IMR-90 (cell line): Measurements from ENCODE around the gene ANTXR1. TPM values are rescaled to one million over a fixed set of nuclear protein-coding genes. Genes with fewer than 3 reads are reported as not detected.

Experiments
- ATAC-seq: fragments of 200-7000 bp; cut with Tn5 transposase; 2 replicates; pipeline ENCODE4 v1.9.1; 2020; ENCODE audit warnings: low read depth, mild to moderate bottlenecking, moderate library complexity
- BruUV-seq: library from RNA; stranded (reverse); fragments of 400-500 nt; replicated peaks from 2 replicates; lab custom pipeline; 2021; lab: Mats Ljungman, UMichigan
- CTCF ChIA-PET: fragments of 300-600 bp; formaldehyde crosslinking; extraction: SDS; loops from one replicate; lab custom pipeline; 2021; ENCODE audit warnings: antibody characterized with exemption; lab: Yijun Ruan, JAX
- POLR2A ChIA-PET: fragments of 300-600 bp; sonication (Branson Sonifier 250); formaldehyde crosslinking; loops from one replicate; lab custom pipeline; 2022; ENCODE audit warnings: antibody characterized with exemption; ENCODE audit not compliant: unreplicated experiment; lab: Charles Lee
- DNase-seq: peaks from one replicate; pipeline ENCODE4 v3.0.0; 2013
- H2AFZ ChIP-seq: replicated peaks from 2 replicates; pipeline ENCODE3; 2013; ENCODE audit warnings: low read length, mild to moderate bottlenecking; ENCODE audit not compliant: poor library complexity
- H2AK5ac ChIP-seq: 2 replicates; pipeline ENCODE4 v1.6.1; 2013; ENCODE audit warnings: low read depth, low read length, inconsistent platforms
- H2AK9ac ChIP-seq: replicated peaks from 2 replicates; pipeline ENCODE3; 2013; ENCODE audit warnings: mild to moderate bottlenecking, low read depth, low read length, moderate library complexity; ENCODE audit not compliant: poor library complexity
- H2BK120ac ChIP-seq: 2 replicates; pipeline ENCODE4 v1.6.1; 2013; ENCODE audit warnings: low read depth, low read length, inconsistent platforms
- H2BK15ac ChIP-seq: 3 replicates; pipeline ENCODE4 v1.6.1; 2013; ENCODE audit warnings: low read depth, low read length, inconsistent platforms
- H2BK20ac ChIP-seq: 2 replicates; pipeline ENCODE4 v1.6.1; 2013; ENCODE audit warnings: low read depth, mild to moderate bottlenecking, inconsistent platforms, low read length, moderate library complexity
- H2BK5ac ChIP-seq: 2 replicates; pipeline ENCODE4 v1.6.1; 2013; ENCODE audit warnings: mild to moderate bottlenecking, low read depth, low read length, inconsistent platforms; ENCODE audit not compliant: poor library complexity, severe bottlenecking
- H3K14ac ChIP-seq: replicated peaks from 2 replicates; pipeline ENCODE4 v1.6.1; 2013; ENCODE audit warnings: low read depth, low read length, inconsistent platforms
- H3K18ac ChIP-seq: 2 replicates; pipeline ENCODE4 v1.6.1; 2013; ENCODE audit warnings: low read depth, low read length, control low read depth
- H3K23ac ChIP-seq: 2 replicates; pipeline ENCODE4 v1.6.1; 2013; ENCODE audit warnings: low read depth, low read length, inconsistent platforms
- H3K27ac ChIP-seq: 2 replicates; pipeline ENCODE4 v1.5.1; 2013; ENCODE audit warnings: mild to moderate bottlenecking, control low read depth, low read length; ENCODE audit not compliant: insufficient read depth
- H3K27me3 ChIP-seq: 2 replicates; pipeline ENCODE4 v1.6.1; 2013; ENCODE audit warnings: low read length; ENCODE audit not compliant: control insufficient read depth, insufficient read depth
- H3K36me3 ChIP-seq: 2 replicates; pipeline ENCODE4 v1.6.1; 2013; ENCODE audit warnings: low read length, mixed read lengths; ENCODE audit not compliant: control insufficient read depth, insufficient read depth
- H3K4ac ChIP-seq: 2 replicates; pipeline ENCODE4 v1.6.1; 2013; ENCODE audit warnings: low read depth, low read length, inconsistent platforms
- H3K4me1 ChIP-seq: 2 replicates; pipeline ENCODE4 v1.6.1; 2013; ENCODE audit warnings: low read length, mixed read lengths; ENCODE audit not compliant: control insufficient read depth, insufficient read depth
- H3K4me2 ChIP-seq: 2 replicates; pipeline ENCODE4 v1.6.1; 2013; ENCODE audit warnings: low read depth, mild to moderate bottlenecking, control low read depth, low read length, moderate library complexity
- H3K4me3 ChIP-seq: 2 replicates; pipeline ENCODE4 v1.5.1; 2013; ENCODE audit warnings: low read depth, mild to moderate bottlenecking, control low read depth, low read length, moderate library complexity; ENCODE audit not compliant: insufficient read depth
- H3K56ac ChIP-seq: 2 replicates; pipeline ENCODE4 v1.6.1; 2013; ENCODE audit warnings: low read length, inconsistent platforms; ENCODE audit not compliant: insufficient read depth; ENCODE audit errors: extremely low read depth
- H3K79me1 ChIP-seq, 2 experiments: 2 replicates each; pipeline ENCODE4 v1.6.1; 2013; ENCODE audit warnings: low read length in 2 of 2, inconsistent platforms in 1 of 2, low read depth in 1 of 2
- H3K9ac ChIP-seq: 2 replicates; pipeline ENCODE4 v1.6.1; 2013; ENCODE audit warnings: low read depth, low read length, control low read depth
- H3K9me1 ChIP-seq: 2 replicates; pipeline ENCODE4 v1.6.1; 2013; ENCODE audit warnings: low read length, inconsistent platforms; ENCODE audit not compliant: insufficient read depth
- H3K9me3 ChIP-seq: 2 replicates; pipeline ENCODE4 v1.6.1; 2013; ENCODE audit warnings: low read length; ENCODE audit not compliant: control insufficient read depth, insufficient read depth
- H4K20me1 ChIP-seq: 2 replicates; pipeline ENCODE4 v1.6.1; 2013; ENCODE audit warnings: low read length, inconsistent platforms; ENCODE audit not compliant: insufficient read depth
- H4K5ac ChIP-seq: 2 replicates; pipeline ENCODE4 v1.6.1; 2013; ENCODE audit warnings: mild to moderate bottlenecking, low read depth, low read length, control low read depth
- H4K8ac ChIP-seq, 2 experiments: 2 replicates each; pipeline ENCODE4 v1.6.1; 2013; ENCODE audit warnings: low read depth in 2 of 2, low read length in 2 of 2, control low read depth in 1 of 2, inconsistent platforms in 1 of 2
- H4K91ac ChIP-seq: 2 replicates; pipeline ENCODE4 v1.6.1; 2013; ENCODE audit warnings: low read depth, low read length, inconsistent platforms; ENCODE audit not compliant: insufficient read depth
- CEBPB ChIP-seq: IDR thresholded peaks from 2 replicates; pipeline ENCODE4 v1.6.1; 2012; ENCODE audit warnings: low read depth, low read length, improper control_type of control experiment
- MXI1 ChIP-seq: IDR thresholded peaks from 2 replicates; pipeline ENCODE4 v1.6.1; 2012; ENCODE audit warnings: low read depth, mild to moderate bottlenecking, low read length, moderate library complexity, borderline replicate concordance
- RFX5 ChIP-seq: IDR thresholded peaks from 2 replicates; pipeline ENCODE4 v1.8.0; 2012; ENCODE audit warnings: low read depth, mild to moderate bottlenecking, low read length, moderate library complexity
- SMC3 ChIP-seq: fragments of 150-350 bp; IDR thresholded peaks from 2 replicates; pipeline ENCODE4 v1.6.1; 2016; ENCODE audit warnings: low read depth, mild to moderate bottlenecking, antibody characterized with exemption, low read length, moderate library complexity
- WGBS, 2 experiments: methylation state at CpG; one replicate each; pipeline versions ENCODE4 v1.1.5 to v1.1.7; 2013; ENCODE audit warnings: missing lambda C conversion rate in 2 of 2; ENCODE audit not compliant: insufficient read length in 1 of 2; ENCODE audit errors: extremely low coverage in 2 of 2; 5-methylcytosine and 5-hydroxymethylcytosine counted together
- dilution Hi-C: fragments of 300-500 bp; cut with HindIII; formaldehyde crosslinking; loops from one replicate; pipeline ENCODE4 v1.14.3; 2018; ENCODE audit warnings: low sequenced_read_pairs; ENCODE audit not compliant: unreplicated experiment
- in situ Hi-C: fragments of 300-500 bp; cut with MboI; formaldehyde crosslinking; loops from 3 replicates; pipeline ENCODE4 v1.14.3; 2019; ENCODE audit warnings: low sequenced_read_pairs, inconsistent platforms, mixed read lengths
- intact Hi-C: fragments of 100-400 bp; cut with micrococcal nuclease; formaldehyde crosslinking; loops from 2 replicates; pipeline ENCODE4 v1.10.0; 2022
- polyA plus RNA-seq, 3 experiments: library from polyadenylated mRNA; depleted of rRNA; stranded (reverse); fragments of >200 nt; gene quantifications; 2 replicates each; pipeline ENCODE4 v1.2.3, GENCODE V29; 2012; ENCODE audit warnings: low replicate concordance in 1 of 3
- total RNA-seq: library from RNA; depleted of rRNA; stranded (reverse); fragments of >200 nt; gene quantifications from 2 replicates; pipeline ENCODE4 v1.2.3, GENCODE V29; 2012
- TF ChIP-seq, protein P1 (sequence below): conservative IDR thresholded peaks from 2 replicates; pipeline ENCODE4 v1.5.1; 2012; ENCODE audit warnings: mild to moderate bottlenecking, low read depth, low read length, improper control_type of control experiment

Gene ANTXR1
- total and polyA plus RNA-seq, 2 of the 4 experiments (the other 2 are of a cell fraction) = 27.2 to 36.9 TPM

DNA sequence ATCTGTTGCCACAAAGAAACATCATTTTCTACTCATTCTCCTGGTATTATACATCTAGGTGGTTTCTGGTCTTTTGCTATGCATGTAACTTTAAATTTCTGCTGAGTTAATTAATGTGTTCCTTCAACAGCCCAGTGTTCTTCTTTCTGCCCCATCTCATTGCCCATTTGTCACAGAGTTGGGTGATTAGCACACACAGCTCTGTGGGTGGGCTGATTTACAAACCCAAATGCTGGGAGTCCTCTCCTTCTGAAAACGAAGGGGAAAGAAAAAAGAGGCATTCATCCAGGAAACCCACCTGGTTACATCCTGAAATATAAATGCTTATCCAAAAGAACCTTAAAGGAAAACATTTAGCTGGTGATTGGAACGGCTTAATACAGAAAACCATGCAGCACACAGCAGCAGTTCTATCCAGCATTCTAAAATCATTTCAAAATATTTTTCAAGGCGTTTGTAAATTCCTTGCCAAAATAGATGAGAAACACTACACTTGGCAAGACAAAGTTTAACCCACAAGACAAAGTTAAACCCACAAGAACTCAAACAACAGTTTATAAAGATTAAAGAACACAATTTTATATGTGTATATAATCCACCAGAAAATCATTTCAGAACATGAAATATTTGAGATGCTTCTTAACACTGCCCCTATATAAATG lies 177.9 kb downstream of the ANTXR1 start:
- in situ Hi-C loops (no loop called here), dilution Hi-C loops (no loop called here), intact Hi-C loops (no loop called here)
- WGBS, 2 experiments = no CpG with 5 or more reads among the region's 3 CpGs
- POLR2A ChIA-PET = interaction anchor here (0.5 kb wide), 1 partner anchor 176 kb away, joined by 6 read pairs; no protein-coding TSS in a partner anchor
- Histone ChIP-seq H3K14ac (0 out of 2 replicates have a peak overlapping the region, but pooled peaks have one; percentile 54), H2BK15ac (no peak overlapping the region; the same call in 2 of the 3 replicates), H4K5ac (peak overlapping the region; percentile 92), H3K4me3 (no peak overlapping the region), H4K8ac (peak overlapping the region; percentile 7 to 53; a peak in 3 of 4 replicates), H3K27me3 (no peaks in the 10 kb centered on the region), H2AK5ac (peak overlapping the region; percentile 45; the same call in 1 of the 2 replicates), H2AK9ac (no peak overlapping the region), H3K9ac (peak overlapping the region; percentile 68), H2BK120ac (peak overlapping the region; percentile 45; the same call in 1 of the 2 replicates), H3K4me2 (peak overlapping the region; percentile 3; the same call in 1 of the 2 replicates), H4K20me1 (no peaks in the 10 kb centered on the region), H3K18ac (peak overlapping the region; percentile 86), H3K56ac (peak overlapping the region; percentile 20; the same call in 1 of the 2 replicates), H4K91ac (peak overlapping the region; percentile 44; the same call in 1 of the 2 replicates), H3K9me3 (no peaks in the 10 kb centered on the region), H2AFZ (no peak overlapping the region), H3K4me1 (peaks cover 16% of the 10 kb centered on the region), H2BK5ac (peak overlapping the region; percentile 71), H3K36me3 (peaks cover 51% of the 10 kb centered on the region), H3K79me1 (peaks cover 9 to 40% of the 10 kb centered on the region in 2 experiments; a peak in 3 of 4 replicates), H2BK20ac (no peak overlapping the region), H3K27ac (peak overlapping the region; percentile 98; the same call in 1 of the 2 replicates), H3K9me1 (peaks cover 21% of the 10 kb centered on the region), H3K4ac (peak overlapping the region; percentile 70), H3K23ac (peak overlapping the region; percentile 76; the same call in 1 of the 2 replicates)
- CTCF ChIA-PET = no interaction called here
- no peak for TF ChIP-seq RFX5
- TF ChIP-seq MXI1 = no peak
- TF ChIP-seq, protein P1, sequence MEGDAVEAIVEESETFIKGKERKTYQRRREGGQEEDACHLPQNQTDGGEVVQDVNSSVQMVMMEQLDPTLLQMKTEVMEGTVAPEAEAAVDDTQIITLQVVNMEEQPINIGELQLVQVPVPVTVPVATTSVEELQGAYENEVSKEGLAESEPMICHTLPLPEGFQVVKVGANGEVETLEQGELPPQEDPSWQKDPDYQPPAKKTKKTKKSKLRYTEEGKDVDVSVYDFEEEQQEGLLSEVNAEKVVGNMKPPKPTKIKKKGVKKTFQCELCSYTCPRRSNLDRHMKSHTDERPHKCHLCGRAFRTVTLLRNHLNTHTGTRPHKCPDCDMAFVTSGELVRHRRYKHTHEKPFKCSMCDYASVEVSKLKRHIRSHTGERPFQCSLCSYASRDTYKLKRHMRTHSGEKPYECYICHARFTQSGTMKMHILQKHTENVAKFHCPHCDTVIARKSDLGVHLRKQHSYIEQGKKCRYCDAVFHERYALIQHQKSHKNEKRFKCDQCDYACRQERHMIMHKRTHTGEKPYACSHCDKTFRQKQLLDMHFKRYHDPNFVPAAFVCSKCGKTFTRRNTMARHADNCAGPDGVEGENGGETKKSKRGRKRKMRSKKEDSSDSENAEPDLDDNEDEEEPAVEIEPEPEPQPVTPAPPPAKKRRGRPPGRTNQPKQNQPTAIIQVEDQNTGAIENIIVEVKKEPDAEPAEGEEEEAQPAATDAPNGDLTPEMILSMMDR = no peak
- no peak for TF ChIP-seq SMC3
- TF ChIP-seq CEBPB = no peak
- DNase-seq = no peak
- ATAC-seq = peak; percentile 60
- BruUV-seq = no TSS peak
